Midbrain (tissue), 1 donor: ENCODE results near the gene LCORL.
"Not testable (repeated sequence)": the region's sequence is repeated elsewhere in the genome, so short reads cannot be mapped to it uniquely, and the experiment has no call there.

Experiments
- DNase-seq: peaks from one replicate; lab custom pipeline; 2025; lab: John Stamatoyannopoulos, UW

Gene LCORL

GRCh38 chr4:18021720-18022571 is at the start of gene LCORL:
TSS of gene LCORL (minus strand) at chr4:18021755. CDS start at chr4:18021751, 4 bp downstream.
- DNase-seq = peak; percentile 97

GRCh38 chr4:18069810-18070209 is 48.3 kb upstream of the LCORL start:
- DNase-seq = no peak

GRCh38 chr4:18067031-18067430 is 45.5 kb upstream of the LCORL start:
- no peak for DNase-seq

- no peak for DNase-seq
Measured at GRCh38 chr4:18063079-18063478, 41.5 kb upstream of the LCORL start.

GRCh38 chr4:18057821-18058533 is 36.4 kb upstream of the LCORL start:
- DNase-seq = no peak

- DNase-seq = no peak
Measured at GRCh38 chr4:18056030-18056429, 34.5 kb upstream of the LCORL start.

GRCh38 chr4:18052158-18052557 is 30.6 kb upstream of the LCORL start:
- DNase-seq = no peak

GRCh38 chr4:18051281-18051680 is 29.7 kb upstream of the LCORL start:
- no peak for DNase-seq

GRCh38 chr4:18050448-18050847 is 28.9 kb upstream of the LCORL start:
- DNase-seq = no peak

- DNase-seq = no peak
Measured at GRCh38 chr4:18049446-18049845, 27.9 kb upstream of the LCORL start.

- no peak for DNase-seq
Measured at GRCh38 chr4:18042754-18043153, 21.2 kb upstream of the LCORL start.

GRCh38 chr4:18042012-18042411 is 20.5 kb upstream of the LCORL start:
- no peak for DNase-seq

- DNase-seq = no peak
Measured at GRCh38 chr4:18041114-18041513, 19.6 kb upstream of the LCORL start.

- no peak for DNase-seq
Measured at GRCh38 chr4:18039113-18039512, 17.6 kb upstream of the LCORL start.

GRCh38 chr4:18036369-18036768 is 14.8 kb upstream of the LCORL start:
- DNase-seq = not testable (repeated sequence)

GRCh38 chr4:18034099-18034498 is 12.5 kb upstream of the LCORL start:
- DNase-seq = no peak

- DNase-seq = no peak
Measured at GRCh38 chr4:18033111-18034085, 11.8 kb upstream of the LCORL start.

GRCh38 chr4:18025288-18025687 is 3.7 kb upstream of the LCORL start:
- no peak for DNase-seq

GRCh38 chr4:18022572-18023050 is 1.1 kb upstream of the LCORL start:
- peak; percentile 31 for DNase-seq

GRCh38 chr4:18021470-18021719 is 160 bp downstream of the LCORL start:
- no peak for DNase-seq

GRCh38 chr4:18020671-18021469 is 685 bp downstream of the LCORL start:
- DNase-seq = peak; percentile 64
